Left kidney (tissue), 2 donors: ENCODE results near the gene SGMS1. TPM values are rescaled to one million over a fixed set of nuclear protein-coding genes. Genes with fewer than 3 reads are reported as not detected.
A peak's percentile ranks its signal among the peaks of the same experiment; 100 is the strongest.
"Not testable (repeated sequence)": the region's sequence is repeated elsewhere in the genome, so short reads cannot be mapped to it uniquely, and the experiment has no call there.

Source experiments
- DNase-seq: peaks from one replicate; pipeline ENCODE4 v3.0.0-alpha.2; 2013
- polyA plus RNA-seq: library from polyadenylated mRNA; unstranded; fragments of 120-200 nt; gene quantifications from one replicate; pipeline ENCODE4 v1.2.1, GENCODE V29; 2013; ENCODE audit not compliant: insufficient read length

SGMS1 gene
- polyA plus RNA-seq, 1 donor, result 51.9 TPM

DNA sequence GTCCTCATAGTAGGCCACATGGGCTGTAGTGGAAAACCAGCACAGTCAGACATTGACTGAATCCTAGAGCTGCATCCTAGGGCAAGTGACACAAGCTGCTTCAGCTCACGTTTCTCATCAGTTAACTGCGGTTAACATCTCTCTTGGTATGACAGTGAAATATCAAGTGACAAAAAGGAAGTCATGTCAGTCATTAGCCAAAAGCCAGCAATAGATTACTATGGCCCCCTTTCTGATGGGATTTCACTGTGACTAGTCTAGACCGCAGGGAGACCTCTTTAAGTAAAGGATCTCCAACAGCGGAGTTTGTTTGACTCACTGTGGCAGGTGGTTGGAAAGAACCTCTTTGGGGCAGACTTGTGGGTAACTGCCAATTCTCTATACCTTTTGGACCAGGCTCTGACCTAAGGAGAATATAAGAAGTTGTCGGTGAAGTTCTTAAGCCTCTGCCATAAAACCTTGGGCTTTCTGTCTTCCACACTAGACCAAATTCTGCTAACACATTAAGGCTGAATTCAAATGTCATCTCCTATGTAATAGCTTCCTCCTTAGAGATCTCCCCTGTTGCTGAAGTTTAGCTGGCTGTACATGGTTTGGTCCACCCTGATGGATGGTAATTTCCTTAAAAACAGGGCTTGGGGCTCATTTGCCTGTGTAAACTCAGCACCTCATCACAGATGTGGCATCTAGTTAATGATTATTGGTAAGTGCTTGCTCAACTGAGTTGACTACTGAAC is 115.3 kb downstream of the SGMS1 start:
- DNase-seq, result no peak

DNA sequence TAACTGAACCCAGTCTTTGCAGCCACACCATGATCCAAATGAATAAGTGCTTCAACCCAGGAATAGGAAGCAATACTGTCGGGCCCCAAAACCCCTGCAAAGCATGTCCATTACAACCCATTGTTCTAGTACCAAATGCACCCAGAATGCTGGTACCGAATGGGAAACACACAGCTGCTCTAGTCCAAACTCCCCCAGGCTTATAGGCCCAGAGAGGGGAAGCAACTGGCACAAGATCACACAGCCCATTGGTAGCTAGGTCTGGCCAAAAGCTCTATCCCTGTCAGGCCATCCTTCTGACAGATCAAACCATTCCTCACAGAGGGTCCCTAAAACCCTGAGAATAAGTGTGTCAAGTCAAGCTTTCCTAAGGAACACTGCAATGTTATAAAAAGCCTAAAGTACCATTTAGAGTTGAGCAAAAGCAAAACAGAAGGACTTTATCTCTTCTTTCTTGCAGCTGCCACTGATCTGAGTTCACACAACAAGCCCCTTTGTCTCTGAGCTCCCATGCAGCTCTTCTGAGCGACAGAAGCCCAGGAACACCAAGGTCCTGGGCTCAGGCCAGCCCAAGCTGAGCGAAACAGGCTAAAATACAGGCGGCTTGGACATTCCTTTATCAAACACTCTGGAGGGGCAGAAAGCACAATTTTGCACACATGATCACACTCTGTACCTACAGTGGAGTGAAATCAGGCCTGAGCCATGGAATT is 116.7 kb downstream of the SGMS1 start:
- no peak for DNase-seq

DNA sequence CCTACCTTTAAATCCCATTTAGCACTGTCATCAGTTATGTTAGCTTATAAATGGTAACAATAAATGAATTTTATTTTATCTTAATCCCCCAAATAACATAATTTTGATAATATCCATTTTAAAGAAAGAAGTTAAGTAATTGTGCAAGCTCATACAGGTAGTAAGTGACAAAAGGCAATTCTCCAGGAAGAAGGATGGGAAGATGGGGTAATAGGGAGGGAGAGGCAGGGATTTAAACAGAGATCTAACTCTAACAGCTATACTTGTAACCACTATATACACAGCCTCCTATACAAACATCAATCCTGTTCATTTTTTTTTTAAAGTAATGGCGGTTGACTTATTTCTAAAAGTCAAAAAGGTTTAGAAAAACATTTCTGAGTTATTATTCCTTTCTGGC is 119.4 kb downstream of the SGMS1 start:
- DNase-seq, result no peak

DNA sequence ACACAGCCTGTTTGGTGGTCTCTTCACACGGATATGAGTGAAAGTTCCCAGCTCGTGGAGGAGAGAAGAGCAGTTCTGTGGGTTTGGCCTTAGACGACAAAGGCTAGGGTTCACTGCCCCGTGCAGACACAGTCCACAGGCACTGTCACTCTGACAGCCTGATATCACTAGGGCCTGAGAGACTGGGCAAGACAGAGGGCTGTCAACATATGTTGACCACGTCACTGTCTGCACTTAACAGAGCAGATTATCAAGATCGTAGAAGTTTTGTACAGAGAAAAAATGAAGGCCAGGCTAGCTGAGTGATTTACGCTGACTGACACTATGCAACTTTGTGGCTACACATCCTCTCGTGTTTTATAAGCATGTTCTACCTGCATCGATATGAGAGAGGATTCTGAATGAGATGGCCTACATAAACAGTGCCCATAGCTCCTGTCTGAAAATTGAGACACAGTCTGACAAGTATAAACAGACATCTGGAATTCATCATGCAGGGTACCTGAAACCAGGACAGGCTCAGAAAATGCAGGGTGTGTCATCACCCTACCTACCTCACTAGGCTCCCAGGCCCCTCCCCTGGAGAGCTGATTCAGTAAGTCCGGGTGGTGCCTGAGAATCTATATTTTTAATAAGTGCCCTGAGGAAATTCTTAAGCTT is 120.0 kb downstream of the SGMS1 start:
- no peak for DNase-seq

DNA sequence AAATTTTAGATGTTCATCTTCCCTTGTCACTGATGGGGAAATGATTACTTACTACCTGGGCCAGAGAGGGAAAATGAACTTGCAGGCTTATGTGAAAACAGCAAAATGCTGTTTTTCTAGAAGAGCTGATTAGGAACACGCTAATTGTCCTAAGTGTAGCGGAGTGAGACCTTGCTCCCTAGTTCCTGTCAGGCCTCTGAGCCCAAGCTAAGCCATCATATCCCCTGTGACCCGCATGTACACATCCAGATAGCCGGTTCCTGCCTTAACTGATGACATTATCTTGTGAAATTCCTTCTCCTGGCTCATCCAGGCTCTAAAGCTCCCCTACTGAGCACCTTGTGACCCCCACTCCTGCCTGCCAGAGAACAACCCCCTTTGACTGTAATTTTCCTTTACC is 120.6 kb downstream of the SGMS1 start:
- not testable (repeated sequence) for DNase-seq

DNA sequence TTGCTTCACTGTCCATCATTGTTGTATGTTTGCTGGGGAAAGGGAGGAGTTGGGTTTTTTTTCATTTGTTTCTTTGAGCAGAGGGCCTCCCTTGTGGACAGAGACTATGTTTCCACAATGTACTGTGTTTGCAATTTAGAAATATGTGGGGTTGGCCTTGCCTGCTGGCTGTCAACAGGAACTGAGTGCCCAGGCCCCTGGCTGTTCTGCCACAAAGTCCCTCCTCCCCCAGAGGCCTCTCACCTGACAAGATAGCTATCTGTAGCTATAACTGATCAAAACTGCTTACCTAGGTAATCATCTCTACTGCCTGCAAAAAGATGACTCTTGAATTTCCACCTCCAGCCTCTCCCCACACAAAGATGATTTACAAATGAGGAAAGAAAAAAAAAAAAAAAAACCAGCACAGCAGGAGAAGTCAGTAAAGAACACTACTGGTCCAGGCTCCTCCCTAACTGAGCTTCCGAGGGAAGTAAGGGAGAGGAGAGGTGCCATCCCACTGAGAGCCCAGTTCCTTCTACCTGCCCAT is 121.8 kb downstream of the SGMS1 start:
- DNase-seq, result no peak

DNA sequence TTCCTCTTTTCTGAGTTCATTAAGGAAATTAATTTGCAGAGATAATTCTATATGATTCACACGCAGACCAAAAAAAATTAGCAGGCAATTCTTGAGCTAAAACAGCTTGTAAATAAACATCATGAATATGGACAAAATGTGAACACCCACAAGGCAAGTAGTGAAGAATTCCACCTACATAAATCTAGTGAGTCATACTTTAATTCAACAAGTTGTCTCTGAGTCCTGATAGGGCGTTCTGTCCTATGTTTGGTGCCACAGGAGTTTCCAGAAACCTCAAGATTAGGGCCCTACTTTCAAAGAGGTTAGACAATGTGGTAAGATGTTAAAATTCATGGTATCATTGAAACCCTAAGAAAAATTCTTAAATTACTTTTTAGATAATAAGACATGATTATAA is 122.3 kb downstream of the SGMS1 start:
- no peak for DNase-seq

DNA sequence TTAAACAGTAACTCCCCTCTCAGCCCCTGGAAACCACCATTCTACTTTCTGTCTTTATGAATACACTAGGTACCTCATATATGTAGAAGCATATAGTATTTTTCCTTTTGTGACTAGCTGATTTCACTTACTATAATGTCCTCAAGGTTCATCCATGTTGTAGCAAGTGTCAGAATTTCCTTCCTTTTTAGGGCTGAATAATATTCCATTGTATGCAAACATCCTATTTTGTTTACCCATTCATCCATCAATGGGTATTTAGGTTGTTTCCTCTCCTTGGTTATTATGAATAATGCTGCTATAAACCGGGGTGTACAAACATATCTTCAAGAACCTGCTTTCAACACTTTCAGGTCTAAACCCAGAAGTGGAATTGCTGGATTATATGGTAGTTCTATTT is 125.3 kb downstream of the SGMS1 start:
- no peak for DNase-seq

DNA sequence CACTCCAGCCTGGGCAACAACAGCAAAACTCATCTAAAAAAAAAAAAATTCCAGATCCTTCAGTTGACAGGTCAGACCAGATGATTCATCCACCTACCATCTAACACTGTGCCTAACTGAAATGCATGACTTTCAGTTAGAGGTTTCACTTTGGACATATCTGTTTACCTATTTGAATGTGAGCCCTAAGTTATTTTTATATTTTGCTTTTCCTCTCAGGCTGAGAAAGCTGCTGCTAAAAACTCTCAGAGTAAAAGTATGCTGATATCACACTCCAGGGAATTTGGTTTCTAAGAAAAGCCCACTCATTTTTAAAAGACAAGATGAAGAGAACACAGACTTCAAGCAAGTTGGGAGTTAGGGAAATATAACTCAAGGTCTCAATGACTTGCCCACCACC is 126.0 kb downstream of the SGMS1 start:
- no peak for DNase-seq

DNA sequence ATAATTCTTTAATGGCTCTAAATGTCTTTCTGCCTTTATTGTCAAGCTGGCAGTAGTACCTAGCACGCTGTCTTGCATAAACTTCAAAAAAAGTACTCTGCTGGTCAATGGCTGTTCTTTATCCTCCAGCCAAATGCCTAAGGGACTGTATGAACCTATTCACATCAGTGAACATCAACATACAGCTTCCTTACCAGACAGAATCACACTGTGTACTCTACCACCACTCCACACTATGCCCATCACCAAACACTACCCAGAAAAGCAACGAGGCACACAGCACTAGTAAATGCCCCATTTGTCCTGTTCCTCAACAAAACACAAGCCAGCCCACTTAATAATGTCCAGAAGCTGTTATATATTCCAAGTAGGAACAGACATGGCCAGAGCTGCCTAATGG is 127.5 kb downstream of the SGMS1 start:
- DNase-seq, result no peak

DNA sequence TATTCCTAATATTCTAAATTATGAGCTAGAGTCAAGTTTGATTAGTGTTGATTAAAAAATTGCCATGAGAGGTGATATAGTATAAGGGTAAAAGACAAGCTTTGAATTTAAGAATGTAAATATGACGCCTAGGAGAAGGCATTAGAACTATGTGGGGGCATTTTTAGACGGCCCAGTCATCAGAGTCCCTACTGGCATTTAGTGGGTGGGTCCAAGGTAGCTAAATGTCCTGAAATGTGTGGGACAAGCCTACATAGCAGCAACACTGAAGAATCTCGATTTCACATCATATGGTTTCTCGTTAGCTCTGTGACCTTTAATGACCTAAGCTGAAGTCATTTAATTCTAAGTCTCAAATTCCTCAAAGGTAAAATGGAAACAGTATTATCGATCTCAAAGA is 133.5 kb downstream of the SGMS1 start:
- DNase-seq, result no peak

DNA sequence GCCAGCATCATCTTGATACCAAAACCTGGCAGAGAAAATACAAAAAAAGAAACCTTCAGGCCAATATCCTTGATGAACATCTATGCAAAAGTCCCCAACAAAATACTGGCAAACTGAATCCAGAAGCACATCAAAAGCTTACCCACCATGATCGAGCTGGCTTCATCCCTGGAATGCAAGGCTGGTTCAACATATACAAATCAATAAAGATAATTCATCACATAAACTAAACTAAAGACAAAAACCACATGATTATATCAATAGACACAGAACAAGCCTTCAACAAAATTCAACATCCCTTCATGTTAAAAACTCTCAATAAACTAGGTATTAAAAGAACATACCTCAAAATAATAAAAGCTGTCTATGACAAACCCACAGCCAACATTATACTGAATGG is 139.2 kb downstream of the SGMS1 start:
- not testable (repeated sequence) for DNase-seq

DNA sequence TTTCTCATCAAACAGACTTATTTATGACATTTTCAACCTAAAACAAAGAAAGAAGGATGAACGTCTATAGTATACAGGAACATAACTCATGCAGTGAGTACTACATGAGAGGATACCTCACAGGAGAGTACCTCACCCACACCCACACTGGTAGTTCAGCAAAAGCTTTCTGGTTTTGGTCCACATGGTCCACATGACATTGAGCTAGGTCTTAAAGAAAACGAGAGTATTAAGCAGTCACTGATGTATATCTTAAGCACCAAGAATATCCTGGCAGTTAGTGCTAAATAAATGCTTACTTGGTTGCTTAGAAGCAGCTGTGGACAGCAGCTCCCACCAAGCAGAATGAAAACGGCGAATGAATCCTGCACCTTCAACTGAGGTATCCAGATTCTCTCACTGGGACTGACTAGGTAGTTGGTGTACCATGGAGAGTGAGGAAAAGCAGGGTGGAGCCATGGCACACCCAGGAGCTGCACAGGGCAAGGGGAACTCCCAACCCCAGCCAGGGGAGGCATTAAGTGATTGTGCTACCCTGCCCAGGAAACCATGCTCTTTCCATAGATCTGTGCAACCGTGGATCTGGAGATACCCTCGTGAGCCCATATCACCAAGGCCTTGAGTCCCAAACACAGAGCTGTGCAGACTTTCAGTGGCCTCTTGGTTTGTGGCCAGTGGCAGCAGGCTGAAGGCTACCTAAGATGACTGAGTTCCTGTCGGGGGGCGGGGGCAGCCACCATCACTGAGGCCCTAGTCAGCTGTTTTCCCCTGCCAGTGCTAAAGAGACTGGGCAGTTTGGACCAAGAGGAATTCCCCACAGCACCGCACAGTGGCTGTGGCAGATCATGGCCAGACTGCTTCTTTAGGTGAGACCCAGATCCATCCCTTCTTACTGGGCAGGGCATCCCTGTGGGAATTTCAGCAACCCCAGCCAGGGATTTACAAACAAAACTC is 143.4 kb downstream of the SGMS1 start:
- DNase-seq, result no peak

DNA sequence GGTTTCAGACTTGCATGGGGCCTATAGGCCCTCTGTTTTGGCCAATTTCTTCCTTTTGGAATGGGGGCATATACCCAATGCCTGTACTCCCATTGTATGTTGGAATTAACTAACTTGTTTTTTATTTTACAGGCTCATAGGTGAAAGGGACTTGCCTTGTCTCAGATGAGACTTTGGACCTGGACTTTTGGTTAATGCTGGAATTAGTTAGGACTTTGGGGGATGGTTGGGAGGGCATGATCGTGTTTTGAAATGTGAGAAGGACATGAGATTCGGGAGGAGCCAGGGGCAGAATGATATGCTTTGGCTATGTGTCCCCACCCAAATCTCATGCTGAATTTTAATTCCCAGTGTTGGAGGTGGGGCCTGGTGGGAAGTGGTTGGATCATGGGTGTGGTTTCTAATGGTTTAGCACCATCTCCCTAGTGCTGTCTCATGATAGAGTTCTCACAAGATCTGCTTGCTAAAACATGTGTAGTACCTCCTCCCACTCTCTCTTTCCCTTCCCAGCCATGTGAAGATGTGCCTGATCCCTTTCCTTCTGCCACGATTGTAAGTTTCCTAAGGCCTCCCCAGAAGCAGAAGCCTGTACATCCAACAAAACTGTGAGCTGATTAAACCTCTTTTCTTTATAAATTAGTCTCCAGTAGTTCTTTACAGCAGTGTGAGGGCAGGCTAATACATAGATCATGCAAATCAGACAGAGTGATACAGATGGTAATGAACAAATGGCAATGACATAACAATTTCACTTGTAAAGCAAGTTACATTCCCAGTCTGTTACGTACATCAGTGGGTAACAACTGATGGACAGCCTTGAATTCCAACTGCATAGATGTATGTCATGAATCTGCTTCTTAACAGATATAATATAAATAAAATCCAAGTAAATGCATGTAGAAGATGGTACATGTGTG is 146.2 kb downstream of the SGMS1 start:
- DNase-seq, result no peak

DNA sequence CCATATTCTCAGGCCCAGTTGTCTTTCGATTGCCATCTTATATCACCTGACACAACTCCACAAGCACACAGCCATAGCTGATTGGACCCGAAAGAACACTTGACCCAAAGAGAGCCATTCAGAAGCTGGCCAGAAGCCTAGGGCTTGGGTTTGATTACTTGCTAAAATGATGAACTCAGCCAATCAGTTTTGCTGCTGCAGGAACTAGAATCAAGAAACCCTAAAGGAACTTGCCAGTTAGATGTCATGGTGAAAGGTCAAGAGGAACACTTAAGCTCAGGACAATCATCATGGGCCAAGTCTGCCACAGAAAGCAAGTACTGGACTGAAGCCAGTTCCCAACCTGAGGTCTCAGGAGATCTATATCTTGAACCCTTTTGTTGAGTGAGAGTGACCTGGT is 150.0 kb downstream of the SGMS1 start:
- no peak for DNase-seq

DNA sequence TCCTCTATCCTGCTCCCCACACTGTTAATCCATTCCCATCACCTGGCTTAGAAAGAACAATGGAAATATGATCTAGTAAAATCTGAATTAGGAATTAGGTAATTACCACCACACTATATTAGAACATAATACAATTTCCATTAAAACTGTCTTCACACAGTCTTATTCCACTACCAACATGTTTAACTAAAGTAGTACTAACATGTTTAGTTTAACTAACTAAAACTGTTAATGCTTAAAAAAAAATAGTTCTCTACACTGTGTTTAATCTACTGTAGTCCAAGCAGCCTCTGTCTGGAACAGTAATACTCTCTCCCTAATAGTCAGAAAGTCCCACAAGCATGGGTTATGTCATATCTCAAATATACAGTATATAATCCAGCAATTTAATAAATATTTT is 150.8 kb downstream of the SGMS1 start:
- no peak for DNase-seq

DNA sequence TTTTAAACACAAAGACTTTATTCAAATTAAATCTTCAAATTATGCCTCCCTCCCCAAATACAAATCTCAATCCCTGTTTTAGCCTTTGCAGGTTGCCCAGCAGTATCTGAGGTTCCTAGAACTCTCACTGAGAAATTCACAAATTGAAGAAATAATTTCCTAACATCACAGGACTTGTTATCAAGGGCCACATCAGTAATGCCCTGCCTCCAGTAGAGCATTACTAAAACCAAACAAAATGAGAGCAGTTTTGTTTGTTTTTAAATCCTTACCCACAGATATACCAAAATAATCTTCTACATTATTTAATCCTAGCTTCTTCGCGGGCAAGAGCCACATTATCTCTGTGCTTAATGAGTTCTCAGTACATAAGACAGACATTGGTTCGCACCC is 152.2 kb downstream of the SGMS1 start:
- no peak for DNase-seq

DNA sequence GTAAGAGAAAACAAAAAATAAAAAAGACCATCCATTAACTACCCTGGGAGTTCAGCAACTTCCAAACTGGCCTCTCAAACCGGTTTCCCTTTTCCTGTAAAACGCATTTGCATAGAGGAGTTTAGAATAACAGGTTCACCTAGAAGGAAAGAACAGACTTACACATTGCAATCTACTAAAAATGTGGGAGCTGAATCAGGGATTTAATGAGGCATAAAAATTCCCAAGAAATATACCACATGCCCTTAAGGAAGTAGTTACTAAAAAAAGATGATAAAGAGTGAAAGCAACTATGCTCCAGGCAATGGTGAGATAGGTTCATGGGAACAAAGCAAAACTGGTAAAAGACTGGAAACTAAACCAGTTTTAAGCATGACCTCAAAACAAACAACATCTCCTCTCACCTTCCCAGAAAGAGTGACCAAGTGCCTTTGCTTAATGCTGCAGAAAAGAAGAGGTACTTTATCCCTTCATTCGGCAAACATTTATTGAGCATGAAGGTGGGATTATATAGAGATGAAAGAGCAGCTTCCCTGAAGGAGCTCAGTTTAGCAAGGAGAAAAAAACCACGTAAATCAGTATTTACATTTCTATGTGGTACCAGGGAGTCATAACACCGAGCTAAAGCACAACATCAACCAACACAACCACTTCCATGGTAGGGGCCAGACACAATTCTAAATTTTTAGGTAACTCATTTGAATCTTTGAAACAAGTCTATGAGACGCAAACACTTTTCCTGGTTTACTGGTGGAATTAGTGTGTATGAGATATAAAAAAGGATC is 152.8 kb downstream of the SGMS1 start:
- peak; percentile 75 for DNase-seq

DNA sequence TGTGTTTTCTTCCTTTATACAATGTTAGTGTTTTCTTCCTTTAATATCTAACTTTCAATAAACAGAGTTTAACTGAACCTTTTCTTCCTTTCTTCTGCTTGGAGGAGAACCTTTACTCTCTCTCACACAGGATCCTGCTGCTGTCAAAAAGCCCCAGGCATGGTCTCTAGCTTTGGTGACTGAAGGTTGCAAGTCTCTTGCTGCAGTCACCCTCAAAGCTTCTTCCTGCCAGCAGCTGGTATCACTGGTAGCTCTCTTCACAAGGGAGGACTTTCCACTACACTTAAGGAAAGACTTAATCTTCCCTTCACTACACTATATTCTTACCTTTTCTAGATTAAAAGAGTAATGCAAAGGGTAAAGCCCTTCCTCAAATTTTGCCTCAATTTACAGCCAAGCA is 153.4 kb downstream of the SGMS1 start:
- DNase-seq, result peak; percentile 13

DNA sequence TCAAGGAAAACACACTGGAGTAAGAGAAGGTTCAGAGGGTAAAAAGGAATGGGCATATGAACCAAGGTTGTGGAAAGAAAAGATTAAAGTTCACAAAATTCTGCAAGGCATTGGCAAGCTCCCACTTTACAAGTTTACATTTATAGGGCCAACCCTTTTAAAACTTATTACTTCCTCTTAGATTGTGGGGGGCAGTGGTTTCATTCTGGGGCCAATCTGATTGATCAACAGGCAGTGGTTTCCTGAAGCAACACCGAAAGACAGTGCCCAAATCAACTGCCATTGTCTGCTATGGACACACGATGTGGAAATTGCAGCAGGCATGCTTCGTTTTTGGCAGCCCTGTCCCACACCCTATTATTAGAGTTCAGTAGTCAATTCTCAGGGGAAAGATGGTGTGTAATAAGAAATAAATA is 154.0 kb downstream of the SGMS1 start:
- DNase-seq, result no peak
